Neutrophil (primary cell): ENCODE measurements around the gene RNF7.
"Not testable (repeated sequence)": the region's sequence is repeated elsewhere in the genome, so short reads cannot be mapped to it uniquely, and the experiment has no call there.

Experiments
- H3K27ac ChIP-seq: fragments of 200-600 bp; sonication (generic); 2 replicates; pipeline ENCODE4 v1.5.1; 2016; ENCODE audit warnings: mild to moderate bottlenecking, moderate library complexity
- H3K27me3 ChIP-seq: fragments of 200-600 bp; sonication (generic); 2 replicates; pipeline ENCODE4 v1.6.0; 2016; ENCODE audit warnings: mild to moderate bottlenecking
- H3K36me3 ChIP-seq: fragments of 200-600 bp; sonication (generic); 2 replicates; pipeline ENCODE4 v1.5.1; 2017
- H3K4me1 ChIP-seq, 2 experiments: fragments of 200-600 bp in 1 of 2; sonication (generic) in 1 of 2; 1 replicate in 1 of 2; 2 replicates in 1 of 2; pipeline versions ENCODE4 v1.5.1 to v1.6.1; 2013 to 2016; ENCODE audit warnings: low read depth in 1 of 2, low read length in 1 of 2, mild to moderate bottlenecking in 1 of 2, moderate library complexity in 1 of 2; ENCODE audit not compliant: control insufficient read depth in 1 of 2, insufficient read depth in 1 of 2
- H3K4me3 ChIP-seq, 2 experiments: fragments of 200-600 bp in 1 of 2; sonication (generic) in 1 of 2; 1 replicate in 1 of 2; 2 replicates in 1 of 2; pipeline ENCODE4 v1.5.1; 2013 to 2016; ENCODE audit warnings: low read depth in 1 of 2, low read length in 1 of 2, mild to moderate bottlenecking in 1 of 2, moderate library complexity in 1 of 2
- H3K9me3 ChIP-seq: fragments of 200-600 bp; sonication (generic); 2 replicates; pipeline ENCODE4 v1.5.1; 2016
- CTCF ChIP-seq: fragments of 200-600 bp; sonication (generic); IDR thresholded peaks from 2 replicates; pipeline ENCODE4 v1.5.1; 2016; ENCODE audit warnings: antibody characterized with exemption

The RNF7 gene

GRCh38 chr3:141783632-141784031 lies 45.5 kb downstream of the RNF7 start:
- Histone ChIP-seq H3K27me3 (no peaks in the 10 kb centered on the region), H3K36me3 (no peaks in the 10 kb centered on the region), H3K9me3 (no peaks in the 10 kb centered on the region), H3K4me1 (no peaks in the 10 kb centered on the region), H3K27ac (no peak overlapping the region), H3K4me3 (no peak overlapping the region)
- no peak for TF ChIP-seq CTCF

DNA sequence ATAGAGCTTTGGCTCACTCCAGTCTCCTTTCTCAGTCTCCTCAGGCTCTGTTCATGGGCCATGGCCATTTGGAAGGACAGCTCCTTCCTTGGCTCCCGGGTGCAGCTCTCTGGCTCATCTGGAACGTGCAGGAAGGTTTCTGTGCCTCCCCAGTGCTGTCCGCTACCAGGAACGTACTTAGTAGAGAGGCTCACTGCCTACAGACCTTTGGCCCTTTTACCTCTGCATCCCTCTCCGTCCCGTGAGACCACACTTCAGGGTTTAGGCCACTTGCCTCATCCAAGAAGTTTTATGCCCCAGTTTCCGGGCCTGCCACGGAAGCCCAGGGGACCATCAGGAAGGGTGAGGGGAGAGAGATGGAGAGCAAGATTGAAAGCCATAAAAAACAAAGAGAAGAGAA lies 46.0 kb downstream of the RNF7 start:
- no peak overlapping the region for H3K4me3 ChIP-seq
- no peaks in the 10 kb centered on the region for H3K9me3 ChIP-seq
- no peaks in the 10 kb centered on the region for H3K4me1 ChIP-seq
- no peaks in the 10 kb centered on the region for H3K36me3 ChIP-seq
- H3K27me3 ChIP-seq, result no peaks in the 10 kb centered on the region
- no peak overlapping the region for H3K27ac ChIP-seq
- TF ChIP-seq CTCF, result no peak

- H3K27me3 ChIP-seq, result no peaks in the 10 kb centered on the region
- H3K4me1 ChIP-seq, result no peaks in the 10 kb centered on the region
- no peaks in the 10 kb centered on the region for H3K9me3 ChIP-seq
- H3K36me3 ChIP-seq, result no peaks in the 10 kb centered on the region
- H3K4me3 ChIP-seq, result no peak overlapping the region
- no peak overlapping the region for H3K27ac ChIP-seq
- no peak for TF ChIP-seq CTCF
Measured at GRCh38 chr3:141784531-141784930, 46.4 kb downstream of the RNF7 start.

GRCh38 chr3:141788149-141788548 lies 50.1 kb downstream of the RNF7 start:
- H3K27ac ChIP-seq, result no peak overlapping the region
- H3K36me3 ChIP-seq, result no peaks in the 10 kb centered on the region
- no peaks in the 10 kb centered on the region for H3K9me3 ChIP-seq
- TF ChIP-seq CTCF, result no peak
- no peak overlapping the region for H3K4me3 ChIP-seq
- H3K27me3 ChIP-seq, result no peaks in the 10 kb centered on the region
- no peaks in the 10 kb centered on the region for H3K4me1 ChIP-seq

DNA sequence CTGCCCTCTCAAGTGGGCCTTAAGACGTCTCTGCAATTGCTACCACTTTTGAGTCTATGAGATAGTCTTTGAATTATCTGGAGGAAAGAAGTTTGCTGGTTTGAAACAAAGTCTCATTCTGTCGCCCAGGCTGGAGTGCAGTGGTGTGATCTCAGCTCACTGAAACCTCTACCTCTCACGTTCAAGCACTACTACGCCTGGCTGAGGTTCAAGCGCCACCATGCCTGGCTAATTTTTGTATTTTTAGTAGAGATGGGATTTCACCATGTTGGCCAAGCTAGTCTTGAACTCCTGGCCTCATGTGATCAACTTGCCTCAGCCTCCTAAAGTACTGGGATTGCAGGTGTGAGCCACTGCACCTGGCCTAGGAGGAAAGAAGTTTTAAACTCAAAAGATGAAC lies 50.7 kb downstream of the RNF7 start:
- not testable (repeated sequence) for H3K27me3 ChIP-seq, H3K36me3 ChIP-seq, H3K9me3 ChIP-seq, H3K4me3 ChIP-seq, H3K4me1 ChIP-seq, H3K27ac ChIP-seq

DNA sequence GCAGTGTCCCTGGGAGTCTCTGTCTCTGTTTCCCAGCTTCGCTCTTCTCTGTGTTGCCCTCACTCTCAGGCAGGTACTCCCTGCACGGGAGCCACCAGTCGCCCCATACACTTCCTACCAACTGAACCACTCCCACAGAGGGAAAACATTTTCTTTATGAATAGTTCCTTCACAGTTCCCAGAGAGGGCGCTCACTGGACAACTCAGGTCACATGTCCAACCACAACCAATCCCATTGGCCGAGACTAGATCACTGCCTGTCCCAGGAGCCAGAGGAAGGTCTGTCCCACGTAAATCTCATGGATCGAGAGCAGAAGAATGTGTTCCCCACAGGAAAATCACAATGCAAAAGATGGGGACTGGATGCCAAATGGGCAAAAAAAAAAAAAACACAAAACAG lies 51.2 kb downstream of the RNF7 start:
- no peak for TF ChIP-seq CTCF
- no peaks in the 10 kb centered on the region for H3K9me3 ChIP-seq
- no peaks in the 10 kb centered on the region for H3K4me1 ChIP-seq
- no peak overlapping the region for H3K27ac ChIP-seq
- no peaks in the 10 kb centered on the region for H3K36me3 ChIP-seq
- H3K27me3 ChIP-seq, result no peaks in the 10 kb centered on the region
- no peak overlapping the region for H3K4me3 ChIP-seq
